Endodermal cell (in vitro differentiated cells): Measurements from ENCODE around the gene EEF1G. TPM values are rescaled to one million over a fixed set of nuclear protein-coding genes. Genes with fewer than 3 reads are reported as not detected.

Experiments
- DNase-seq: peaks from one replicate; pipeline ENCODE4 v3.0.0-alpha.2; 2017
- H3K27ac ChIP-seq: 2 replicates; pipeline ENCODE4 v1.5.1; 2013; ENCODE audit warnings: mild to moderate bottlenecking, low read depth, low read length, moderate library complexity
- H3K27me3 ChIP-seq: 2 replicates; pipeline ENCODE4 v1.6.1; 2013; ENCODE audit warnings: mild to moderate bottlenecking, low read length, moderate library complexity; ENCODE audit not compliant: insufficient read depth, control insufficient read depth, poor library complexity, severe bottlenecking
- H3K36me3 ChIP-seq: 2 replicates; pipeline ENCODE4 v1.7.0; 2013; ENCODE audit warnings: mild to moderate bottlenecking, low read length, moderate library complexity; ENCODE audit not compliant: control insufficient read depth, insufficient read depth
- H3K4me1 ChIP-seq: one replicate; pipeline ENCODE4 v1.7.0; 2013; ENCODE audit warnings: low read length; ENCODE audit not compliant: control insufficient read depth, insufficient read depth
- H3K4me3 ChIP-seq: 2 replicates; pipeline ENCODE4 v1.5.1; 2013; ENCODE audit warnings: mild to moderate bottlenecking, low read length, moderate library complexity
- H3K9ac ChIP-seq: 2 replicates; pipeline ENCODE4 v1.6.1; 2013; ENCODE audit warnings: mild to moderate bottlenecking, low read length, moderate library complexity; ENCODE audit not compliant: poor library complexity, severe bottlenecking; ENCODE audit errors: extremely low read depth
- H3K9me3 ChIP-seq: 2 replicates; pipeline ENCODE4 v1.6.1; 2013; ENCODE audit warnings: mild to moderate bottlenecking, low read length, moderate library complexity; ENCODE audit not compliant: control insufficient read depth
- H3K27ac Mint-ChIP-seq: 2 replicates; pipeline ENCODE4 v1.8.0; 2020; ENCODE audit warnings: mixed read lengths
- H3K27me3 Mint-ChIP-seq: 2 replicates; pipeline ENCODE4 v1.8.0; 2021; ENCODE audit warnings: mild to moderate bottlenecking, mixed read lengths; ENCODE audit not compliant: insufficient read depth
- H3K36me3 Mint-ChIP-seq: 2 replicates; pipeline ENCODE4 v1.8.0; 2020; ENCODE audit warnings: low read depth, mixed read lengths
- H3K4me1 Mint-ChIP-seq: 2 replicates; pipeline ENCODE4 v1.8.0; 2020; ENCODE audit warnings: mixed read lengths
- H3K4me3 Mint-ChIP-seq: 2 replicates; pipeline ENCODE4 v1.8.0; 2020; ENCODE audit warnings: mild to moderate bottlenecking, moderate library complexity, mixed read lengths
- H3K9me3 Mint-ChIP-seq: 2 replicates; pipeline ENCODE4 v1.8.0; 2020; ENCODE audit warnings: mild to moderate bottlenecking, mixed read lengths
- WGBS, 2 experiments: methylation state at CpG; one replicate each; pipeline versions ENCODE4 v1.1.5 to v1.1.7; 2013; ENCODE audit warnings: missing lambda C conversion rate in 2 of 2, mixed read lengths in 1 of 2; ENCODE audit not compliant: insufficient coverage in 1 of 2, insufficient read length in 1 of 2; 5-methylcytosine and 5-hydroxymethylcytosine counted together
- total RNA-seq, 2 donors: library from RNA; stranded (reverse); fragmentation: NEBNext Ultra II Directional in 1 of 2; extraction: Animal tissue kit (Norgen Biotek cat#: 25700) in 1 of 2; gene quantifications; 2 replicates in 1 of 2; 3 replicates in 1 of 2; pipeline ENCODE4 v1.2.1, GENCODE V29; 2021
- TF ChIP-seq, protein P1 (sequence below): fragments of 200-600 bp; sonication (generic); conservative IDR thresholded peaks from 2 replicates; pipeline ENCODE4 v1.5.0; 2021; ENCODE audit warnings: antibody characterized with exemption, mild to moderate bottlenecking

The EEF1G gene
- total RNA-seq, 2 donors from 2014 or later = 1,705 to 1,818 TPM

DNA sequence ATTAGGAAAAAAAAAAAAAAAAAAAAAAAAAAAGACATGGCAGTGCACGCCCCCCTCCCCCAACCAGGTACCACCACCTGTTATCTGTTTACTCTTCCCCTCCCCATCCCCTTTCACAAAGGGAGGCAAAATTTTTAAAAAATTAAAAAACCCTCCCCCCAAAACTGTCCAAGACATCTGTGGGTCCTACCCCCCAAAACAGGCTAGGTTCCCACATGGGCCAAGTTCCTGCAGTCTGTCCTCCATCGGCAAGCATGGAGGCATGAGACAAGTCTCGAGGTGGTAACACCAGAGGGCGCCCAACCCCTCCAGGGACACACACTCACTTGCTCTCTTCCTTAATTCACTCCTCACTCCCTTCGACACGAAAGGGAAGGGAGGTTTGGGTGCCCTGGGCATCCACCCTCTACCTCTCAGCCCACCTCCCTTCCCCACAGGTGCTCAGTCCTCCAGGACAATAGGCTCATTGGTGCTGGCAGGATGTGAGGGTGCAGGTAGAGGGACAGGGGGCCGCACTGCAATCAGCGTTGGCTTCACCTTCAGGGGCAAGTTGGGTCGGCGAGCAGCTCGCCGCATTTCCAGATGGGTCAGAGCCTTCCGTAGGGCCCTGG lies 19.8 kb upstream of the EEF1G start:
- no peak overlapping the region for H3K27ac Mint-ChIP-seq
- no peaks in the 10 kb centered on the region for H3K9me3 Mint-ChIP-seq
- Histone ChIP-seq H3K9ac (no peak overlapping the region), H3K4me1 (peaks cover 8% of the 10 kb centered on the region), H3K27ac (no peak overlapping the region), H3K36me3 (peaks cover 64% of the 10 kb centered on the region), H3K27me3 (no peaks in the 10 kb centered on the region), H3K4me3 (no peak overlapping the region), H3K9me3 (no peaks in the 10 kb centered on the region)
- 76% methylated on average over 9 to 13 of the region's 13 CpGs for whole genome bisulfite sequencing, 2 experiments
- H3K4me1 Mint-ChIP-seq = peaks cover 28% of the 10 kb centered on the region
- no peaks in the 10 kb centered on the region for H3K27me3 Mint-ChIP-seq
- DNase-seq = peak; percentile 93
- TF ChIP-seq, protein P1, sequence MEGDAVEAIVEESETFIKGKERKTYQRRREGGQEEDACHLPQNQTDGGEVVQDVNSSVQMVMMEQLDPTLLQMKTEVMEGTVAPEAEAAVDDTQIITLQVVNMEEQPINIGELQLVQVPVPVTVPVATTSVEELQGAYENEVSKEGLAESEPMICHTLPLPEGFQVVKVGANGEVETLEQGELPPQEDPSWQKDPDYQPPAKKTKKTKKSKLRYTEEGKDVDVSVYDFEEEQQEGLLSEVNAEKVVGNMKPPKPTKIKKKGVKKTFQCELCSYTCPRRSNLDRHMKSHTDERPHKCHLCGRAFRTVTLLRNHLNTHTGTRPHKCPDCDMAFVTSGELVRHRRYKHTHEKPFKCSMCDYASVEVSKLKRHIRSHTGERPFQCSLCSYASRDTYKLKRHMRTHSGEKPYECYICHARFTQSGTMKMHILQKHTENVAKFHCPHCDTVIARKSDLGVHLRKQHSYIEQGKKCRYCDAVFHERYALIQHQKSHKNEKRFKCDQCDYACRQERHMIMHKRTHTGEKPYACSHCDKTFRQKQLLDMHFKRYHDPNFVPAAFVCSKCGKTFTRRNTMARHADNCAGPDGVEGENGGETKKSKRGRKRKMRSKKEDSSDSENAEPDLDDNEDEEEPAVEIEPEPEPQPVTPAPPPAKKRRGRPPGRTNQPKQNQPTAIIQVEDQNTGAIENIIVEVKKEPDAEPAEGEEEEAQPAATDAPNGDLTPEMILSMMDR = peak; percentile 88
- peaks cover 60% of the 10 kb centered on the region for H3K36me3 Mint-ChIP-seq
- no peak overlapping the region for H3K4me3 Mint-ChIP-seq

DNA sequence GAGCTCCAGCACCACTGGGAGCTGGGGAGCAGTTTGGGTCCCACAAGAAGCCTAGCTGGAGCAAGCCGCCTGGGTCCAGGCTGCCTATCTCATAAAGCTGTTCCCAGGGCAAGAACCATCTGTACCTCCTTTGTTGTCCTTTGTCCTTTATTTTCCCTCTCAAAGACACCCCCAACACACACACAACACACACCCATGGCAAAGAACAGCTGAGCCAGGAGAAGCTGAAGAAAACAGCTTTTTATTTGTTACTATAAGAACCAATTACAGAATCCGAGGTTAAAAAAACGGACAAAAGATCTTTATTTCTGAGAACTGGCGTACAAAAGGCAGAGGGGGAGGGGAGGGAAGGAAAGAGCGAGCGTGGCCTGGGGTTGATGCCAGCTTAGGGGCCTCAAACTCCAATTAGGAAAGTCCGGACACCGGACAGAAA lies 19.3 kb upstream of the EEF1G start:
- H3K9ac ChIP-seq = no peak overlapping the region
- H3K9me3 ChIP-seq = no peaks in the 10 kb centered on the region
- Mint-ChIP-seq H3K4me3 (no peak overlapping the region), H3K4me1 (peaks cover 23% of the 10 kb centered on the region), H3K9me3 (no peaks in the 10 kb centered on the region), H3K36me3 (peaks cover 57% of the 10 kb centered on the region), H3K27ac (no peak overlapping the region), H3K27me3 (no peaks in the 10 kb centered on the region)
- 86% methylated on average over 8 of the region's 8 CpGs; no CpG with 5 or more reads in 1 of the 2 experiments for WGBS, 2 experiments
- DNase-seq = no peak
- peaks cover 5% of the 10 kb centered on the region for H3K4me1 ChIP-seq
- peaks cover 64% of the 10 kb centered on the region for H3K36me3 ChIP-seq
- H3K27me3 ChIP-seq = no peaks in the 10 kb centered on the region
- H3K27ac ChIP-seq = peak overlapping the region; percentile 15
- TF ChIP-seq, protein P1 = no peak
- no peak overlapping the region for H3K4me3 ChIP-seq

DNA sequence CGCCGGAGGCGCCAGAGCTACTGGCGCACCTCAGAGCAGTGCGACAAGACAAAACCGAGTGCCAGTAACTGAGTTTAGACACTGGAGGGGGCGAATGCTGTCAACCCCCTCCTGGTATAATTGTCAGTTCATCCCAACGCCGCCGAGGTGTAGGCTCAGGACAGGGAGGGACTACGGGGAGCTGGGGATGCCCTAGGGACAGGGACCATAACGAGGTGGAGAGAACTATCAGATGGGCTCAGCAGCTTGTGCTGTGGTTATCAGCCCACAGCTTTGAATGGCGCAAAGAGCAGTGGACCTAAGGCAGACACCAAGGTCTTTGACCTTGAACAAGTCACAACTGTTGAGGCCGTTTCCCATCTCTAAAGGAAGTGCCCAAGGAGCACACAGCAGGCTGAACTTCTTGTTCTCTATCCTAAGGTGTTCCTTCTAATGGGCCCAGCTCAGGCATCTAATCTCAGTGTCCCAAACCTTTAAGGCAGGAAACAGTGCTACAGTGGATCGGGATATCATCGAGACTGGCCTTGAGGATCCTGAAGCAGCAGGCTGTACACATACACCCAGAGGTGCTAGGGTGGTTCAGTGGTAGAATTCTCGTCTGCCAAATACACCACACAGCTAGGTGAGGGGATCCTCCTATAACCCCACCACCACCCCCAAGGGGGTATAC lies 18.6 kb upstream of the EEF1G start:
- Mint-ChIP-seq H3K9me3 (no peaks in the 10 kb centered on the region), H3K27ac (peak overlapping the region; percentile 92), H3K36me3 (peaks cover 55% of the 10 kb centered on the region), H3K27me3 (no peaks in the 10 kb centered on the region), H3K4me3 (peak overlapping the region; percentile 87), H3K4me1 (peaks cover 17% of the 10 kb centered on the region)
- peaks cover 63% of the 10 kb centered on the region for H3K36me3 ChIP-seq
- H3K9ac ChIP-seq = peak overlapping the region; percentile 21
- peak overlapping the region; percentile 99 for H3K4me3 ChIP-seq
- WGBS, 2 experiments = 33 to 37% methylated on average over 16 of the region's 17 CpGs
- peak overlapping the region; percentile 96 for H3K27ac ChIP-seq
- no peaks in the 10 kb centered on the region for H3K9me3 ChIP-seq
- TF ChIP-seq, protein P1 = no peak
- no peak for DNase-seq
- H3K27me3 ChIP-seq = no peaks in the 10 kb centered on the region
- no peaks in the 10 kb centered on the region for H3K4me1 ChIP-seq
